Transverse colon (tissue), 4 donors: ENCODE measurements around the gene RASSF1. TPM values are rescaled to one million over a fixed set of nuclear protein-coding genes. Genes with fewer than 3 reads are reported as not detected.

Experiments
- DNase-seq: peaks from one replicate; pipeline ENCODE4 v3.0.0-alpha.2; 2019
- H3K27ac ChIP-seq, 4 donors: fragments of 200-600 bp; sonication (generic); 2 replicates each; pipeline ENCODE4 v1.5.1; 2016 to 2018; ENCODE audit warnings: inconsistent platforms in 4 of 4
- H3K27me3 ChIP-seq: fragments of 200-600 bp; sonication (generic); 2 replicates; pipeline ENCODE4 v1.5.1; 2017; ENCODE audit warnings: inconsistent platforms
- H3K36me3 ChIP-seq, 4 donors: fragments of 200-600 bp; sonication (generic); 2 replicates each; pipeline ENCODE4 v1.5.1; 2017 to 2019; ENCODE audit warnings: inconsistent platforms in 4 of 4
- H3K4me1 ChIP-seq, 4 donors: fragments of 200-600 bp; sonication (generic); 2 replicates each; pipeline ENCODE4 v1.5.1; 2017 to 2020; ENCODE audit warnings: inconsistent platforms in 4 of 4
- H3K4me3 ChIP-seq, 4 donors: fragments of 200-600 bp; sonication (generic); 1 replicate in 1 of 4; 2 replicates in 3 of 4; pipeline versions ENCODE4 v1.5.1 to v1.6.1; 2017 to 2019; ENCODE audit warnings: inconsistent platforms in 4 of 4
- H3K9me3 ChIP-seq, 2 donors: fragments of 200-600 bp; sonication (generic); 2 replicates each; pipeline ENCODE4 v1.5.1; 2017 to 2019; ENCODE audit warnings: inconsistent platforms in 2 of 2
- CTCF ChIP-seq, 5 experiments: fragments of 200-600 bp in 3 of 5; fragments of 450-650 bp in 2 of 5; sonication (generic) in 3 of 5; IDR thresholded peaks; 1 replicate in 2 of 5; 2 replicates in 3 of 5; pipeline ENCODE4 v1.5.1; 2016 to 2017; ENCODE audit warnings: antibody characterized with exemption in 5 of 5, inconsistent platforms in 3 of 5, mild to moderate bottlenecking in 2 of 5, moderate library complexity in 1 of 5
- EP300 ChIP-seq: sonication (generic); formaldehyde crosslinking; IDR thresholded peaks from one replicate; pipeline ENCODE4 v1.6.1; 2017; ENCODE audit warnings: antibody characterized with exemption, low read depth
- POLR2A ChIP-seq: fragments of 450-650 bp; IDR thresholded peaks from one replicate; pipeline ENCODE4 v1.6.1; 2016; ENCODE audit warnings: antibody characterized with exemption, mild to moderate bottlenecking, moderate library complexity
- POLR2AphosphoS5 ChIP-seq, 3 donors: sonication (generic); formaldehyde crosslinking; IDR thresholded peaks; one replicate each; pipeline ENCODE4 v1.6.1; 2016; ENCODE audit warnings: antibody characterized with exemption in 3 of 3
- WGBS, 2 donors: methylation state at CpG; one replicate each; pipeline ENCODE4 v1.1.5; 2018; ENCODE audit warnings: low coverage in 1 of 2; 5-methylcytosine and 5-hydroxymethylcytosine counted together
- in situ Hi-C, 4 donors: fragments of 200-750 bp; cut with MboI; loops; one replicate each; pipeline versions ENCODE4 v1.15.0 to v1.15.1; 2017; ENCODE audit warnings: low sequenced_read_pairs in 3 of 4, low pct_ligation_motif_present in 1 of 4, low pct_unique_long_range_greater_than_20kb in 1 of 4
- intact Hi-C: fragments of 100-400 bp; cut with DNase I; formaldehyde crosslinking; loops from one replicate; pipeline ENCODE4 v1.15.1; 2023; ENCODE audit warnings: low total_unique reads
- total RNA-seq, 4 donors: library from RNA; depleted of rRNA; stranded (reverse); fragments of >200 nt; gene quantifications; one replicate each; pipeline ENCODE4 v1.1.0, GENCODE V29; 2016

The RASSF1 gene
- total RNA-seq, 4 donors from 2014 or later: 9.8 to 29.2 (median 21.7) TPM

- 80 to 86% methylated on average over 3 to 8 of the region's 8 CpGs for WGBS, 2 donors
- Histone ChIP-seq H3K27me3 (no peaks in the 10 kb centered on the region), H3K27ac (no peak overlapping the region), H3K4me3 (no peak overlapping the region), H3K36me3 (no peaks in the 10 kb centered on the region), H3K4me1 (peaks cover 24 to 41% (median 36%) of the 10 kb centered on the region in 4 donors), H3K9me3 (no peaks in the 10 kb centered on the region)
- intact Hi-C loops (no loop called here), in situ Hi-C loops (no loop called here)
- DNase-seq: no peak
- no peak for TF ChIP-seq POLR2AphosphoS5 (IDR thresholded peaks at IDR 0.05)
- no peak for TF ChIP-seq EP300
- no peak for TF ChIP-seq POLR2A
Observed at GRCh38 chr3:50295553-50296431, 44.8 kb downstream of the RASSF1 start.

- no peaks in the 10 kb centered on the region for H3K27me3 ChIP-seq
- H3K27ac ChIP-seq: no peak overlapping the region
- no peak for TF ChIP-seq POLR2A
- TF ChIP-seq CTCF (IDR thresholded peaks at IDR 0.05): no peak
- no peak for TF ChIP-seq EP300
- no peak for TF ChIP-seq POLR2AphosphoS5 (IDR thresholded peaks at IDR 0.05)
- WGBS, 2 donors: 94% methylated on average over 19 of the region's 22 CpGs; no CpG with 5 or more reads in 1 of the 2 donors
- H3K4me1 ChIP-seq: peaks cover 21 to 36% (median 28%) of the 10 kb centered on the region in 4 donors
- H3K36me3 ChIP-seq: peaks cover 0 to 3% (median 0%) of the 10 kb centered on the region in 4 donors
- intact Hi-C loops: no loop called here
- in situ Hi-C loops: no loop called here
- H3K4me3 ChIP-seq: no peak overlapping the region
- DNase-seq: no peak
- no peaks in the 10 kb centered on the region for H3K9me3 ChIP-seq
Observed at GRCh38 chr3:50294492-50295403, 45.9 kb downstream of the RASSF1 start.

- 81 to 100% methylated on average over 1 to 4 of the region's 4 CpGs for whole genome bisulfite sequencing, 2 donors
- Histone ChIP-seq H3K27me3 (no peaks in the 10 kb centered on the region), H3K27ac (no peak overlapping the region), H3K4me1 (peaks cover 21 to 36% (median 27%) of the 10 kb centered on the region in 4 donors), H3K4me3 (no peak overlapping the region), H3K9me3 (no peaks in the 10 kb centered on the region), H3K36me3 (peaks cover 0 to 3% (median 0%) of the 10 kb centered on the region in 4 donors)
- in situ Hi-C loops: no loop called here
- intact Hi-C loops: no loop called here
- TF ChIP-seq EP300: no peak
- no peak for TF ChIP-seq CTCF (IDR thresholded peaks at IDR 0.05)
- no peak for TF ChIP-seq POLR2A
- TF ChIP-seq POLR2AphosphoS5 (IDR thresholded peaks at IDR 0.05): no peak
- no peak for DNase-seq
Observed at GRCh38 chr3:50294089-50294488, 46.5 kb downstream of the RASSF1 start.

- TF ChIP-seq EP300 (no peak), POLR2AphosphoS5 (IDR thresholded peaks at IDR 0.05) (no peak), POLR2A (no peak), CTCF (IDR thresholded peaks at IDR 0.05) (no peak)
- H3K27ac ChIP-seq: peak overlapping the region; percentile 83 to 92 (median 88)
- H3K9me3 ChIP-seq: no peaks in the 10 kb centered on the region
- H3K4me3 ChIP-seq: peak overlapping the region in 1 of 4 donors; percentile 97
- intact Hi-C loops (no loop called here), in situ Hi-C loops (no loop called here)
- 79% methylated on average over 12 of the region's 12 CpGs; no CpG with 5 or more reads in 1 of the 2 donors for WGBS, 2 donors
- peaks cover 16 to 28% (median 20%) of the 10 kb centered on the region in 4 donors for H3K4me1 ChIP-seq
- H3K36me3 ChIP-seq: peaks cover 0 to 8% (median under 1%) of the 10 kb centered on the region in 4 donors
- no peak for DNase-seq
- H3K27me3 ChIP-seq: no peaks in the 10 kb centered on the region
Observed at GRCh38 chr3:50293079-50293801, 47.4 kb downstream of the RASSF1 start.
